ENCODE results near the gene CYS1.

The CYS1 gene

GRCh38 chr2:10071595-10071994 lies 8.6 kb downstream of the CYS1 start:
- no peak for DNase-seq (ENCODE audit: low spot score)

DNA sequence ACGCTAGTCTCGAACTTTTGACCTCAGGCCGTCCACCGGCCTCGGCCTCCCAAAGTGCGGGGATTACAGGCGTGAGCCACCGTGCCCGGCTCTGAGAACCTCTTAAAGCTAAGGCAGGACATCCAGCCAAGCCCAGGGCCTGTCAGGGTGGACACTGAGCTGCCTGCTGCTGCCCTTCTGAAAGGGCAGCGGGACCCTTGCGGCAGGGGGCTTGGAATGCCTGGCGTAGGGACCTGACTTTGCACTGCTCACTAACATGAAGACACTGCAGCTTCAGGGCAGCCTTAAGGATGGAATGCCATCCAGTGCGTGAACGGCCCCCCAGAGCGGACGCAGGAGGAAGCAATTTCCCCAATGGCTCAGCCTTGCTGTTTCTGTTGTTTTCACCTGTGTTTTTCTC lies 9.0 kb downstream of the CYS1 start:
- DNase-seq (ENCODE audit: low spot score): no peak

DNA sequence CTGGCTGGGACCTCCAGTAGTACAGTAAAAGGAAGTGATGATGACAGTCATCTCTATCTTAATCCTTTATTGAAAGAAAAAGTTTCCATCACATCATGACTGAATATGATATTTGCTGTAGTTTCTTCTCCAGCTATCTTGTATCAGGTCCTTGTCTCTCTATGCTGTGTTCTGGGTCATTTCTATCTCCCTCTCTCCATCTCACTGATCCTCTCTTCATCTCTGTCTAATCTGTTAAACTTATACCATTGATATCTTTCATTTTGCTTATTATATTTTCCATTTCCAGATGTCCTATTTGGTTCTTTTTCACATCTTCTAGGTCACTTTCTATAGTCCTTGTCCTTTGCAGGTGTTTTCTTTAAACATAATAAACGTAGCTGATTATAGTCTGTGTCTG lies 12.3 kb downstream of the CYS1 start:
- DNase-seq (ENCODE audit: low spot score): no peak

DNA sequence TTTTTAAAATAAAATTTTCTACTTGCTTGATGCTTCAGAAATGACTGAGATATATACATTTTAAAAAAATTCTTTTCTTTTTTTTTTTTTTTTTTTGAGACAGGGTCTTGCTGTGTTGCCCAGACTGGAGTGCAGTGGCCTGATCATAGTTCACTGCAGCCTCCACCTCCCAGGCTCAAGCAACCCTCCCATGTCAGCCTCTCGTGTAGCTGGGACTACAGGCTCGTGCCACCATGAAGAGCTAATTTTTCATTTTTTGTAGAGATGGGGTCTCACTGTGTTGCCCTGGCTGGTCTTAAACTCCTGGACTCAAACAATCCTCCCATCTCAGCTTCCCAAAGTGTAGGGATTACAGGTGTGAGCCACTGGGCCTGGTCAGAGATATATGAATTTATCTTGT lies 12.9 kb downstream of the CYS1 start:
- DNase-seq (ENCODE audit: low spot score): no peak

- DNase-seq (ENCODE audit: low spot score): no peak
These were observed 14.5 kb downstream of the CYS1 start for GRCh38 chr2:10065773-10066055.

- no peak for DNase-seq (ENCODE audit: low spot score)
These were observed 15.1 kb downstream of the CYS1 start for GRCh38 chr2:10064932-10065772.

DNA sequence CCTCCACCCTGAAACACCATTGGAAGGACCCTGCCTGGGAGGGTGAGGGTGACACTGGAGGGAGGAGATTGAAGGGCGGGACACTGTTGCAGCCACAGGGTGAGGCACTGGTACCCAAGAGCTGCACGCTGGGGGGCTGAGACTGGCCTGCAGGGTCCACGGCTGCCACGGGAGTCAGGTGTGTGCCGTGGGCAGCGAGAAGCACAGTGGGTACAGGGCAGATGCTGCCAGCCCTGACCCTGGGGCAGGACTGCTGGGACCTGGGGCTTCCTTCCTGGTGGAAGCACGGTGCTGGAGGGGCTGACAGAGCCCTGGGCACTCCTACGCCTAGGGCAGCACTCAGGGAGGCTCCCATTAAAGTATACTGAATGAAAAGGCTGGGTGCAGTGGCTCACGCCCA lies 16.6 kb downstream of the CYS1 start:
- no peak for DNase-seq (ENCODE audit: low spot score)

GRCh38 chr2:10062931-10063365 lies 17.3 kb downstream of the CYS1 start:
- no peak for DNase-seq (ENCODE audit: low spot score)

DNA sequence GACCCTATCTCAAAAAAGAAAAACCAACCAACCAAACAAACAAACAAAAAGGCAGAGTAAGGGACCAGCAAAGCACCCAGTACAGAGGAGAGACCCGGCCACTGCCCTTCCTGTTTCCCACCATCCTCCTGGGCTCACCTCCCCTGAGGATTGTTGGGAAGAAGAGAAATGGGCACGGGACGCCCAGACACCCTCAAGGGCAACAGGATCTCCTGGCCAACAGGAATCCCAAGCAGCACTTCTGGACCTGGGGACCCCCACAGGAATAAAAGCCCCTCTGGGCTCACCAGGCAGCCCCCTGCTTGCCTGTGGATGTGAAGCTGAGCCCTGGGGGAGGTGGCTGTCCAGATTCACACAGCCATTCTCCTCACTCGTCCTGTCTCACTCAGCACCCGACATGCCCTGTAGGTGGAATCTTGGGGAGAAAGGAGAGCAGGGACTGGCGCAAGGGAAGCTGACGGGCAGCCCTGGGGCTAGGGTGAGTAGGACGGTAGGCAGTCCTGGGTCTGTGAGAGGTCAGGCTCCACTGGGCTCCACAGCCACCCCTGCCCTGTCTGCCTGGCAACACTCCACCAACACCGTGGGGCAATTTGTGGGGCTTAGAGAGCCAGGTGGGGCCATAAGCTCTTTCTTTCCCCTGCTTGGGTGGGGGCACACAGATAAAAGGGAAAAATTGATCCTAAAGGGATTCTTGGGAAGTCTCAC lies 18.8 kb downstream of the CYS1 start:
- no peak for DNase-seq (ENCODE audit: low spot score)

DNA sequence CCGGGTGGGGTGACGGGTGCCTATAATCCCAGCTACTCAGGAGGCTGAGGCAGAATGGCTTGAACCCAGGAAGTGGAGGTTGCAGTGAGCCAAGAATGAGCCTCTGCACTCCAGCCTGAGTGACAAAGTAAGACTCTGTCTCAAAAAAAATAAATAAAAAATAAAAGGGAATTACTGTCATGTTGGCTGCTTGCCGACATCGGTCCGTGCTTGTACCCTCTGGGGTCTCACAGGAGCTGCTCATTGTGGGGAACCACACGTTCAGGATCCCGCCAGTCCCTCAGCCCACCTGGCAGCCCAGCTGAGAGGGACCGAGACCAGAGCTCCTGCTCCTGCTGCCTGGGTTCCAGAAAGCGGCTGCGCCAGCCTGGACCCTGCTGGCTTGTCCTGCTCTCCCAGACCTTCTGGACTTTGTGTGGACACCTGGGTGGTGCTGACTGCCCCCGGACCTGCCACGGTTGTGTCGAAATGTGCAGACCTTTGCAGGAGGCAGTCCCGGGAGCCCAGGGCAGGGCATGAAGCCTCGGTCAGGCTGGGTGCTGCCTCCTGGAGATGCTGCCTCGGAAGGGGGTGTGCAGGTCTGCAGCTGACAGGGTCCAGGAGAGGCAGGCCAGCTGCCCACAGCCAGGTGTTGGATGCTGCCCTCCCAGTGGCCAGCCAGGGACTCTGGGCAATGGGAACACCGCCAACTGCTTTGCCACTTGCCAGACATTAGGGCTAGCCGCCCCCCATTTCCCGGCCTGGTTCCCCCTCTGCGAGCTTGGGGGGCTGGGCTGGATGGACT lies 20.5 kb downstream of the CYS1 start:
- no peak for DNase-seq (ENCODE audit: low spot score)

- DNase-seq (ENCODE audit: low spot score): no peak
These were observed 21.2 kb downstream of the CYS1 start for GRCh38 chr2:10059016-10059351.

GRCh38 chr2:10058251-10059015 lies 21.8 kb downstream of the CYS1 start:
- DNase-seq (ENCODE audit: low spot score): no peak

DNA sequence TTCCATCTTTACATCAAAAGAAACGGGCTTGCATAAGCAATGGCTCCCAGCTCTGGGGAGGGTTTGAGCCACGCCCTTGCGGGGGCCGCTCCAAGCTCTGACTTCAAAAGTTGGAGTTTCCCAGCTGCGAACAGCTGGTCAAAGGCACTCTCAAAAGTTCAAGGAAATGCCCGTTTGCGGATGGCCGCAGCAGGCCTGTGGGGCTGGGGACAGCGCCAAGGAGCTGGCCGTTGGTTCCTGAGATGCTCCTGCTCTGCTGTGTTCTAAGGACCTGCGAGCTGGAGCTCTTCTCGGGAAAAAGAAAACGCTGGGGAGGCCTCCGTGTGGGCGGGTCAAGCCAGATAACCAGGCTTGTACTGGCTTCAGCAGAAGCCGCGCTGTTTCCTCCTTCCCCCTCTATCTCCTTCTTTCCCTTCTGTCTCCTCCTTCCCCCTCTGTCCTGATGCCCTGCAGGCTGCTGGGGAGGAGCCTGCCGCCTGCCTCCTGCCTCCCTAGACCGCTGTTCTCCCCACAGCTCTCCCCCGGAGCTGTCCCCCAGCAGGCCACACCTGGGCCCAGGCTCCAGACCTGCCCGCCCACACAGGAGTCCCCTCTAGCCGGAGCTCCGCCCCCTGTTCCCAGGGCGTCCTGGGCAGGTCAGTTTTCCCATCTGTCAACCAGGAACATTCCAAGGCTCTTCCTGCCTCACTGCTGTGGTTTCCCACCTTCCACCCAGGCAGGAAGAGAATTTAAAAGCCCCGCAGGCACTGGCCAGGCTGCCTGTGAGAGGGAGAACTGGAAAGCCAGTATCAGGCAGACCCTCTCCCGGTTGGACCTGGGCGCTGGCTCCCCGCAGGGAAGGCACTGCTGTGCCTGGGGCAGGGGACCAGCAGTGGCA lies 22.7 kb downstream of the CYS1 start:
- DNase-seq (ENCODE audit: low spot score): peak; percentile 87

GRCh38 chr2:10056439-10056838 lies 23.8 kb downstream of the CYS1 start:
- DNase-seq (ENCODE audit: low spot score): no peak

DNA sequence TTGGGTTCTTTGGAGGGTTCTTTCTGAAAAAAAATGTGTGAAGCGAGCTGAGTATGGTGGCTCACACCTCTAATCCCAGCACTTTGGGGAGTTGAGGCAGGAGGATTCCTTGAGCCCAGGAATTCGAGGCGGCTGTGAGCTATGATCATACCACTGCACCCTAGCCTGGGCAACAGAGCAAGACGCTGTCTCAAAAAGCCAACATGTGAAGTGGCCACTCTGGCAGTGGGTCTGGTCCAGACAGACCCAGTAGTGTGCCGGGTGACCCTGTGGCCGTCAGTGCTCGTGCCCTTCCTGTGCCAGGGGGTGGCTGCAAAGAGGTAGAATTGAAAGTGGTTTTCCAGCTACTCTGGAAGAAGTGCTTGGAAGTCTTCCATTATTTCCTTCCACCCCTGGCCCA lies 25.2 kb downstream of the CYS1 start:
- DNase-seq (ENCODE audit: low spot score): no peak

- no peak for DNase-seq (ENCODE audit: low spot score)
These were observed 25.8 kb downstream of the CYS1 start for GRCh38 chr2:10054424-10054823.

DNA sequence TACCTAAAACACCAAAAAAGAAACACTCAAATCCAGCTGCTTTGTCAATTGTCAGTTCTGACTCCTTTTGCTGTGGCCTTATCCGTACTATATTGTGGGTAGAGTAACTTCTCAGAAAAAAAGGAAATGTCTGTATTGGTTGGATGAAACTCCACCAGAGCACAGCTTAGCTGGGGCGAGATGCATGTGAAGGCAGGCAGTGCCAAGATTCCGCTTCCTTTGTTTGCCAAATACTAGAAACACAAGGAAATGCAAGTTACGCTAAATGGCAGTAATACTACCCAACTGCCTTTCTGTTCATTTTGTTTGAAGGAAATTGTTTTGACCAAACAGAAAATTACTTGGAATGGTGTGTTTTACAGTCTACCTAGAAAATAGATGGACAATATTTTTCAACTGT lies 26.9 kb downstream of the CYS1 start:
- DNase-seq (ENCODE audit: low spot score): no peak

DNA sequence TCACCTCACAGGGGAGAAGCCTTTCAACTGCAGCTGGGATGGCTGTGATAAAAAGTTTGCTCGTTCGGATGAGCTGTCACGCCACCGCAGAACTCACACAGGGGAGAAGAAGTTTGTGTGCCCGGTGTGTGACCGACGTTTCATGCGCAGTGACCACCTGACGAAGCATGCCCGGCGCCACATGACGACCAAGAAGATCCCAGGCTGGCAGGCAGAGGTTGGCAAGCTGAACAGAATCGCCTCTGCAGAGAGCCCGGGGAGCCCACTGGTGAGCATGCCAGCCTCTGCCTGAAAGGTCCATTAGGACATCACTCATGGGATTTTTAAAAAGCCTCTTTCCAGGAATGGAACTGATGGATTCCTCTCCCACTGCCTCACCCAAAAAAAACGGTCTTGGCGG lies 28.0 kb downstream of the CYS1 start:
- DNase-seq (ENCODE audit: low spot score): no peak

DNA sequence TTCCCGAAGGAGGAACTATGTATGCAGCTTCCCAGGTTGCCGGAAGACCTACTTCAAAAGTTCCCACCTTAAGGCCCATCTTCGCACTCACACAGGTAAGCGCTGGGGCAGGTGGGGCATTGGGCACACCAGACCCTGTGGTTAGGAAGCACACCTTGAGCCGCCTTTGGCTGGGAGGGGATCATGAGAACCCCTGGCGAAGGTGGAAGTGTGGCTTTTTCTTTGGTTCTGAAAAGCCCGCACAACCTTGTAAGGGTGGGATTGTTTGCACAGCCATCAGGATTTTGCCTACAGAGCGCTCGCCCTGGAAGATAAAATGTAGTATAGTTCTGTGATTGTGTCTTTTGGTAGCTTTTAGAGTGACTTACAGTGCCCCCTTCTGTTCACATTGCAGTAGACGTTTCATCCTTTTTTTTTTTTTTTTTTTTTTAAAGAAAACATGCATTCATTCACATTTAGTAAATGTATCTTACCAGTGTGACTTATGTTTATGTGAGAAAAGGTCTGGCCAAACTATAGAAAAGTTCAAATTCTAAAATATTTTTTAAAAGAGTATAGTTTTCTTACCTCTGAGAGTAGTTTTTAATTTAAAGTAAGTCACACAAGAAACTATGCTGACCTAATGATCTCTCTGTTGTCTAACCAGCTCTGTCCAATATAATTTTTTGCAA lies 31.6 kb downstream of the CYS1 start:
- DNase-seq (ENCODE audit: low spot score): peak; percentile 65

DNA sequence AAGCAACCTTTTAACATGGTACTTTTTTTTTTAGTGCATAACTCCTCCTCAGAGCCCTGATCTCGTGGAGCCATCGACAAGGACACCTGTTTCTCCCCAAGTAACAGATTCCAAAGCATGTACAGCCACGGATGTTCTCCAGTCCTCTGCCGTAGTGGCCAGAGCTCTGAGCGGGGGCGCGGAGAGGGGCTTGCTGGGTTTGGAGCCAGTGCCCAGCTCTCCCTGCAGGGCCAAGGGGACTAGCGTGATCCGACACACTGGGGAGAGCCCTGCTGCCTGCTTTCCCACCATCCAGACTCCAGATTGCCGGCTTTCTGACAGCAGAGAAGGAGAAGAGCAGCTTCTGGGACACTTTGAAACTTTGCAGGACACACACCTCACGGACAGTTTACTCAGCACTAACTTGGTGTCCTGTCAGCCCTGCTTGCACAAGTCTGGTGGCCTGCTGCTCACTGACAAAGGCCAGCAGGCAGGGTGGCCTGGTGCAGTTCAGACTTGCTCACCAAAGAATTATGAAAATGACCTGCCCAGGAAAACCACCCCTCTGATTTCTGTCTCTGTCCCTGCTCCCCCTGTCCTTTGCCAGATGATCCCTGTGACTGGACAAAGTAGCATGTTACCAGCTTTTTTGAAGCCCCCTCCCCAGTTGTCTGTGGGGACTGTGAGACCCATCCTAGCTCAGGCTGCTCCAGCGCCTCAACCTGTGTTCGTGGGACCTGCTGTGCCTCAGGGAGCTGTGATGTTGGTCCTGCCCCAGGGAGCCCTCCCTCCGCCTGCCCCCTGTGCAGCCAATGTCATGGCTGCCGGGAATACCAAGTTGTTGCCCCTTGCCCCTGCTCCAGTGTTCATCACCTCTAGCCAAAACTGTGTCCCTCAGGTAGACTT lies 32.4 kb downstream of the CYS1 start:
- no peak for DNase-seq (ENCODE audit: low spot score)
